Mammary epithelial cell (primary cell): ENCODE results near the gene TGM2.

Source experiments
- EZH2 ChIP-seq: IDR thresholded peaks from 2 replicates; pipeline ENCODE4 v1.6.1; 2012; ENCODE audit warnings: low read length, inconsistent platforms, borderline replicate concordance
- TF ChIP-seq, protein P1 (sequence below), 2 donors: IDR thresholded peaks in 1 of 2; conservative IDR thresholded peaks in 1 of 2; 2 replicates each; pipeline ENCODE4 v1.5.1; 2011 to 2012; ENCODE audit warnings: inconsistent platforms in 2 of 2, low read length in 2 of 2, mild to moderate bottlenecking in 2 of 2, control low read depth in 1 of 2, low read depth in 1 of 2; ENCODE audit not compliant: insufficient read depth in 1 of 2; ENCODE audit errors: extremely low read depth in 1 of 2

- TF ChIP-seq, protein P1, sequence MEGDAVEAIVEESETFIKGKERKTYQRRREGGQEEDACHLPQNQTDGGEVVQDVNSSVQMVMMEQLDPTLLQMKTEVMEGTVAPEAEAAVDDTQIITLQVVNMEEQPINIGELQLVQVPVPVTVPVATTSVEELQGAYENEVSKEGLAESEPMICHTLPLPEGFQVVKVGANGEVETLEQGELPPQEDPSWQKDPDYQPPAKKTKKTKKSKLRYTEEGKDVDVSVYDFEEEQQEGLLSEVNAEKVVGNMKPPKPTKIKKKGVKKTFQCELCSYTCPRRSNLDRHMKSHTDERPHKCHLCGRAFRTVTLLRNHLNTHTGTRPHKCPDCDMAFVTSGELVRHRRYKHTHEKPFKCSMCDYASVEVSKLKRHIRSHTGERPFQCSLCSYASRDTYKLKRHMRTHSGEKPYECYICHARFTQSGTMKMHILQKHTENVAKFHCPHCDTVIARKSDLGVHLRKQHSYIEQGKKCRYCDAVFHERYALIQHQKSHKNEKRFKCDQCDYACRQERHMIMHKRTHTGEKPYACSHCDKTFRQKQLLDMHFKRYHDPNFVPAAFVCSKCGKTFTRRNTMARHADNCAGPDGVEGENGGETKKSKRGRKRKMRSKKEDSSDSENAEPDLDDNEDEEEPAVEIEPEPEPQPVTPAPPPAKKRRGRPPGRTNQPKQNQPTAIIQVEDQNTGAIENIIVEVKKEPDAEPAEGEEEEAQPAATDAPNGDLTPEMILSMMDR (conservative IDR thresholded peaks at IDR 0.05 in 1 of 2, IDR thresholded peaks at IDR 0.05 in 1 of 2; ENCODE audit: extremely low read depth in 1 of 2, insufficient read depth in 1 of 2, low read depth in 1 of 2, low read length in 2 of 2), result no peak
- TF ChIP-seq EZH2, result no peak
These were observed 28.6 kb upstream of the TGM2 start for GRCh38 chr20:38193586-38194105.
